Right lung (tissue), 5 donors: ENCODE results near the gene SPDYE16. TPM values are rescaled to one million over a fixed set of nuclear protein-coding genes. Genes with fewer than 3 reads are reported as not detected.

Source experiments
- polyA plus RNA-seq, 5 donors: library from polyadenylated mRNA; unstranded; fragments of 120-200 nt; gene quantifications; one replicate each; pipeline versions ENCODE4 v1.2.1 to v1.2.3, GENCODE V29; 2013; ENCODE audit warnings: inconsistent platforms in 1 of 5, low replicate concordance in 1 of 5; ENCODE audit not compliant: insufficient read length in 5 of 5, insufficient read depth in 1 of 5

The SPDYE16 gene
- polyA plus RNA-seq, 5 donors = 2.6 to 5.3 (median 4.1) TPM

Other genes starting within 250 kb of the SPDYE16 start
- gene HSPB1, start 240.6 kb downstream of the SPDYE16 start, polyA plus RNA-seq = 100 to 1,000 TPM; 197 to 594 (median 269) TPM
- gene YWHAG, start 184.3 kb downstream of the SPDYE16 start, polyA plus RNA-seq = 100 to 1,000 TPM in 3 of 5 donors, 10 to 100 TPM in 2; 92.9 to 109 (median 103) TPM
- 1 to 10 TPM in 4 of 5 donors, under 1 TPM in 1; 0.99 to 2.0 (median 1.6) TPM for gene SSC4D, start 133.6 kb downstream of the SPDYE16 start, polyA plus RNA-seq
- 10 to 100 TPM in 1 of 5 donors, 1 to 10 TPM in 4; 2.0 to 12.7 (median 2.3) TPM for gene ZP3, start 118.3 kb downstream of the SPDYE16 start, polyA plus RNA-seq
- 10 to 100 TPM in 3 of 5 donors, 1 to 10 TPM in 2; 8.3 to 13.9 (median 11.0) TPM for gene DTX2, start 81.6 kb downstream of the SPDYE16 start, polyA plus RNA-seq
- gene UPK3B, start 32.7 kb downstream of the SPDYE16 start, polyA plus RNA-seq = 10 to 100 TPM in 4 of 5 donors, 1 to 10 TPM in 1; 6.8 to 56.1 (median 18.0) TPM
- gene POMZP3, start 84.0 kb upstream of the SPDYE16 start, polyA plus RNA-seq = 10 to 100 TPM; 14.8 to 22.9 (median 18.3) TPM